SK-N-SH treated with all-trans-retinoic acid at 6 μM for 48 hours (cell line): ENCODE data around the gene FLNC.

ENCODE experiments used
- ATAC-seq: fragments of 200-7000 bp; cut with Tn5 transposase; 3 replicates; pipeline ENCODE4 v1.9.1; 2020; ENCODE audit warnings: mild to moderate bottlenecking, moderate library complexity
- ARNTL ChIP-seq: fragments of 450-650 bp; formaldehyde crosslinking; IDR thresholded peaks from 2 replicates; pipeline ENCODE4 v1.5.0; 2020; ENCODE audit warnings: low read depth, mild to moderate bottlenecking, moderate library complexity, borderline replicate concordance
- BACH2 ChIP-seq: fragments of 250-450 bp; sonication (Bioruptor Pico); IDR thresholded peaks from 2 replicates; pipeline ENCODE4 v1.9.0; 2021; ENCODE audit warnings: mild to moderate bottlenecking, borderline replicate concordance
- CREB5 ChIP-seq: fragments of 250-450 bp; sonication (Bioruptor Pico); IDR thresholded peaks from 2 replicates; pipeline ENCODE4 v1.5.1; 2020; ENCODE audit warnings: low read depth, mild to moderate bottlenecking, moderate library complexity
- CSDC2 ChIP-seq: fragments of 250-450 bp; sonication (Bioruptor Pico); IDR thresholded peaks from 2 replicates; pipeline ENCODE4 v1.5.0; 2020; ENCODE audit warnings: mild to moderate bottlenecking, moderate library complexity
- CSRNP3 ChIP-seq: fragments of 250-450 bp; sonication (Bioruptor Pico); IDR thresholded peaks from 2 replicates; pipeline ENCODE4 v1.5.1; 2021; ENCODE audit warnings: mild to moderate bottlenecking, moderate library complexity
- ESRRG ChIP-seq: fragments of 250-450 bp; sonication (Bioruptor Pico); IDR thresholded peaks from 2 replicates; pipeline ENCODE4 v1.6.1; 2021; ENCODE audit warnings: mild to moderate bottlenecking
- GLIS3 ChIP-seq: fragments of 250-450 bp; sonication (Bioruptor Pico); IDR thresholded peaks from 2 replicates; pipeline ENCODE4 v1.5.0; 2020; ENCODE audit warnings: mild to moderate bottlenecking, moderate library complexity
- ISL1 ChIP-seq: fragments of 250-450 bp; sonication (Bioruptor Pico); IDR thresholded peaks from 2 replicates; pipeline ENCODE4 v2.1.2; 2022; ENCODE audit warnings: mild to moderate bottlenecking, moderate library complexity
- OSR1 ChIP-seq: fragments of 250-450 bp; sonication (Bioruptor Pico); IDR thresholded peaks from 2 replicates; pipeline ENCODE4 v1.8.0; 2022; ENCODE audit warnings: moderate library complexity, mild to moderate bottlenecking, inconsistent platforms
- PATZ1 ChIP-seq: fragments of 250-450 bp; sonication (Bioruptor Pico); IDR thresholded peaks from 2 replicates; pipeline ENCODE4 v1.8.0; 2020; ENCODE audit warnings: mild to moderate bottlenecking, moderate library complexity, borderline replicate concordance
- POU6F1 ChIP-seq: fragments of 250-450 bp; sonication (Bioruptor Pico); IDR thresholded peaks from 2 replicates; pipeline ENCODE4 v1.8.0; 2021; ENCODE audit warnings: low read depth, mild to moderate bottlenecking, moderate library complexity, borderline replicate concordance
- PPARA ChIP-seq: fragments of 250-450 bp; sonication (Bioruptor Pico); IDR thresholded peaks from 2 replicates; pipeline ENCODE4 v1.5.0; 2020; ENCODE audit warnings: mild to moderate bottlenecking, borderline replicate concordance
- RARB ChIP-seq: fragments of 250-450 bp; sonication (Bioruptor Pico); IDR thresholded peaks from 2 replicates; pipeline ENCODE4 v1.8.0; 2021; ENCODE audit warnings: mild to moderate bottlenecking, moderate library complexity
- SNAI2 ChIP-seq: fragments of 250-450 bp; sonication (Bioruptor Pico); IDR thresholded peaks from 2 replicates; pipeline ENCODE4 v1.5.0; 2020; ENCODE audit warnings: mild to moderate bottlenecking, moderate library complexity
- TSHZ2 ChIP-seq: fragments of 250-450 bp; sonication (Bioruptor Pico); IDR thresholded peaks from 2 replicates; pipeline ENCODE4 v1.5.0; 2020; ENCODE audit warnings: mild to moderate bottlenecking, moderate library complexity
- ZFP3 ChIP-seq: fragments of 250-450 bp; sonication (Bioruptor Pico); IDR thresholded peaks from 2 replicates; pipeline ENCODE4 v1.5.0; 2020; ENCODE audit warnings: mild to moderate bottlenecking, moderate library complexity
- ZFP30 ChIP-seq: fragments of 450-650 bp; formaldehyde crosslinking; IDR thresholded peaks from 2 replicates; pipeline ENCODE4 v1.5.0; 2022; ENCODE audit warnings: mild to moderate bottlenecking, moderate library complexity
- ZNF565 ChIP-seq: fragments of 450-650 bp; formaldehyde crosslinking; conservative IDR thresholded peaks from 2 replicates; pipeline ENCODE4 v1.5.0; 2020; ENCODE audit warnings: low read depth, mild to moderate bottlenecking, moderate library complexity
- ZNF70 ChIP-seq: fragments of 450-650 bp; formaldehyde crosslinking; IDR thresholded peaks from 2 replicates; pipeline ENCODE4 v1.5.0; 2020; ENCODE audit warnings: mild to moderate bottlenecking, moderate library complexity
- ZNF8 ChIP-seq: fragments of 450-650 bp; formaldehyde crosslinking; IDR thresholded peaks from 2 replicates; pipeline ENCODE4 v1.5.0; 2020; ENCODE audit warnings: mild to moderate bottlenecking, moderate library complexity

The FLNC gene

GRCh38 chr7:128799451-128799850 lies 30.8 kb upstream of the FLNC start:
- ATAC-seq = no peak
- TF ChIP-seq ISL1 = no peak
- TF ChIP-seq SNAI2 = no peak

- no peak for TF ChIP-seq CREB5
- TF ChIP-seq BACH2 (CRISPR knock-in tag) = no peak
- no peak for TF ChIP-seq ARNTL (CRISPR knock-in tag)
- ATAC-seq = no peak
These were observed 29.6 kb upstream of the FLNC start for GRCh38 chr7:128800567-128800966.

- no peak for TF ChIP-seq ZFP3
- no peak for TF ChIP-seq GLIS3 (CRISPR knock-in tag)
- TF ChIP-seq ESRRG (CRISPR knock-in tag) = no peak
- no peak for TF ChIP-seq RARB
- no peak for TF ChIP-seq ZNF565 (CRISPR knock-in tag)
- no peak for TF ChIP-seq CSDC2
- no peak for TF ChIP-seq PATZ1 (CRISPR knock-in tag)
- no peak for TF ChIP-seq ISL1
- no peak for TF ChIP-seq TSHZ2 (CRISPR knock-in tag)
- no peak for TF ChIP-seq CSRNP3 (CRISPR knock-in tag)
- no peak for TF ChIP-seq SNAI2
- no peak for TF ChIP-seq ZNF8 (CRISPR knock-in tag)
- no peak for TF ChIP-seq POU6F1
- no peak for TF ChIP-seq CREB5
- TF ChIP-seq PPARA (CRISPR knock-in tag) = no peak
- no peak for TF ChIP-seq ARNTL (CRISPR knock-in tag)
- no peak for ATAC-seq
These were observed 29.2 kb upstream of the FLNC start for GRCh38 chr7:128801003-128801402.

- TF ChIP-seq ZNF8 (CRISPR knock-in tag) = no peak
- no peak for TF ChIP-seq GLIS3 (CRISPR knock-in tag)
- no peak for TF ChIP-seq ZFP30 (CRISPR knock-in tag)
- TF ChIP-seq ZFP3 = no peak
- no peak for TF ChIP-seq CSDC2
- TF ChIP-seq ESRRG (CRISPR knock-in tag) = no peak
- no peak for TF ChIP-seq ZNF70
- no peak for TF ChIP-seq OSR1
- TF ChIP-seq CSRNP3 (CRISPR knock-in tag) = no peak
- TF ChIP-seq RARB = no peak
- TF ChIP-seq CREB5 = no peak
- no peak for TF ChIP-seq ZNF565 (CRISPR knock-in tag)
- ATAC-seq = no peak
These were observed 28.4 kb upstream of the FLNC start for GRCh38 chr7:128801667-128802418.
